Measurements from ENCODE around the gene ZC3H15.

ZC3H15 gene

DNA sequence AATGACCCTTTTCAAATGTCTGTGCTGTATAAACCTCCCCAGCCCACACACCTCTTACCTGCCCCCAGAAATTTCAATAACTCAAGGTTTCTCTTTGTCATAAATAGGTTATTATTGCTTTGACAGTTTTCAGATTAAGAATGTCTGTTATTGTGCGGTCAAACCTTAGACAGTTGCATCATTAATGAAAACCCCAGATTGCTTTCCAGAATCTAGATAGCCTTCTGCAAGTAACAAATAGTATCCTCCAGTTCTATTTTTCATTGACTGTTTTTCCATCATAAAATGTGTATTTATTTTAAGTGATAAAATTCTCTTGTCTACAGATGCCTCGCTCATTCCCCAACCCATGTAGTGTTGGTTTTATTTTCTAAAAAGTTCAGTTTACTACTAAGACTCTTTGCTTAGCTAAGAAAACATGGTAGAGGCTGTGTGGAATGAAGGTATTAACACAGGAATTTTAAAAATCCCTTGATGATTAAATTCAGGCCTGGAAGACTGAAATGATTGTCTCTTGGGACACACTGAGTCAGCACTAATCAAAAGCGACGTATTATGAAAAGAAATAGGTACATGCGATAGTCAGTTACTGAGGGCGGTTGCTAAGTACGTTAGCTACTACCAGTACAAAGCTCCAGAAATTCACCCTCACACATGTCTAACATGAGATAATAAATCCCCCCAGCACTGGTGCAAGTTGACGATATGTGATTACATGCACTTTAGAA, 65.4 kb downstream of the ZC3H15 start:
- no peak for DNase-seq

DNA sequence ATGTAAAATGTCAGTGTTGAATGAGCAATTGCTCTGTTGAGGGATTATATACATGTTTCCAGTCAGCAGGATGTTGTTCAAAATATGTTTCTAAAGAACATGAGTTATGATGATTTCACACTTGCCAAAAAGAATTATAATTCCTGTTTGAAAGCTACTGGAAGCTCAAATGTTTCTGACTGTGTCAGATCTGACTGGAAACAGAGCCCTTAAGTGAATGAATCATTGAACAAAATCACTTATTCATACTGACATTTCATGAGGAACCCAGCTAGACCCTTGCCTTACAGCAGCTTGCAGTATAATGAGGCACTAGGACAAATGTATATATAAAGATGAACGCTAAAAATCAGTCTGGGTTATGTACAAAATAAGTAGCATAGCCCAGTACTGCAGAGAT, 68.4 kb downstream of the ZC3H15 start:
- DNase-seq, result no peak

DNA sequence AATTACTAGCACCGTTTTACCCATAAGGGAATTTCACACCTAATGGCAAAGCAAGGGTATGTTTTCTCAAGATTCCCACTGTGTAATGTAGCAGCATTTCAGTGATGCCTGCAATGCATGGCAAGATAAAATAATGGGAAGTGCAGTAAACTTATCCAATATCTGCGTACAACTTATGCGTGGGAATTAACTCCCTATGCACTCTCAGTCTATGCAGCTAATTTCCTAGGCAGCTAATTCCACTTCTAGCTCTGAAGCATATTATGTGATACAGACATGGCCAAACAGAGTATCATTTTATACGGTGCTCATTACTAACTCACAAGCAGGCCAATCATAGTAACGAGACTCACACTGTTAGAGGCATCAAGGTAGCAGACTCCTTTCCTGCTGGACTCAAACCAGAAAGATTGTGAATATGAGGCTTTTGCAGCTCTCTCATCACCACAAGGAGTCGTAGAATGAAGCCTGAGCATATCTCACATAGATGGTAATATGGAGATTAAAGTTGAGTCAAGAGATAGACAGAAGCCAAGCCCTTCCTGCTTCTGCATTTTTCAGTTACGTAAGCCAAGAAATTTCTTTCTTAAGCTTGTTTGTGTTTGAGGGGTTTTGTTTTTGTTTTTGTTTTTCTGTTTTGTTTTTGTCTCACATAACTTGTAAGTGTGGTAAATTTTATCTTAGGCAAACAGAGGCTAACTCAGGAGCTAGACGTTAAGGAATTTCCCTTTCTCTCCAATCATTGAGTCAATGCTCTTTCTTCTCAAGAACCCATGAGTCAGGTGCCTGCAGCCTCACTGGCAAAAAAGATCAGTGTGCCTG, 69.0 kb downstream of the ZC3H15 start:
- DNase-seq, result no peak

DNA sequence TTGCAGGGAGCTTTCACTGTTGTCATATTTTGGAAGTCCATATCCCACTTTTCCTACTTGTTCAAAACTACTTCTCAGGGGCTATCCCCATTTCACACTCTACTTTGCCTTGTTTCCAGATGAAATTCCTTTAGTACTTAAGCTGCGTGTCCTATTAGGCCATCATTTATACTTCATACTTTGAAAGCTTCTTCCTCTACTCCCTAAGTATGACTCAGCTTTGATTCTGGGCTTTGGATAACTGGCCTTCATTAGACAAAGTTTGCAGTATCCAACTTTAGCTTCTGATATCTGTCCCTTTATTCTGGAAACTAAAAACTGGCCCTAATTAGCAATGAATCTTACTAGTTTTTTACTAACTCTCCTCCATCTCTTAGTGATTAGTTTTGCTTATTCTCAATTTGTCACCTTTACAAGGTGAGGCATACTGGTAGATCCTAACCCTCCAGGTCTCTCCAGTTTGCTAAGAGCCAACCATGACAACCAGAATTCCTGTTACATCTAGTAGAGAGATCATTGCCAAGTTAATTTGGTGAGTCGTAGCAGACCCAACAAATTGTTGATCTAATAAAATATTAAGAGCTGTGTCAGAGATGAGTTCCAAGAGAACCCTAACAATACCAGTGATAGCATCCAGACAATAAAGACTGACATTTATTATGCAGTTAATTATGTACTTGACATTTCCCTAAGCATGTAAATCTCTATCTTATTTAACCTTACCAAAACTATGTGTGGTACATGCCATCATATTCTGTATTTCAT, 72.6 kb downstream of the ZC3H15 start:
- DNase-seq, result no peak
